GM21737 (cell line): ENCODE results near the gene CACNA2D3.

Experiments used
- ATAC-seq: cut with Tn5 transposase; IDR thresholded peaks from one replicate; pipeline ENCODE4 v1.9.1; 2021; ENCODE audit warnings: mild to moderate bottlenecking, moderate library complexity; ENCODE audit not compliant: unreplicated experiment

The CACNA2D3 gene

DNA sequence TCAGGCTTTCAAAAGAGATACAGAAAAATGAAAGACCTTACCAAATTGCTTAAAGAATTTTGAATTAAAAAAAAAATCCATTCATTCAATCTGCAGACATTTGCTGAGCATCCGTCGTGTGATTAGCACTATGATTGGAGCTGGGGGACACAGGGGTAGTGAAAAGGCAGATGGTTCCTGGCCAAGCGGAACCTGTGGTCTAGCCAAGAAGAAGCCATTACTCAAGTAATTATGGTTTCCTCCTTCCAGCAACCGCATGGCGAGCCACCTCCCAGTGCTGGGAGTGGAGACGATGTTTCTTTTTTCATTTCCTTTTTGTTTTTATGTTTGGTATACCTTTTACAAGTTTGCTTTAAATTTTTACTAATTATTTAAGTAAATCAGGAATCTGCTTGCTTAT is 140.2 kb downstream of the CACNA2D3 start:
- ATAC-seq: no peak

GRCh38 chr3:54262946-54263345 is 140.6 kb downstream of the CACNA2D3 start:
- ATAC-seq: no peak

GRCh38 chr3:54264050-54264449 is 141.7 kb downstream of the CACNA2D3 start:
- ATAC-seq: no peak

- no peak for ATAC-seq
Measured at GRCh38 chr3:54270816-54271526, 148.6 kb downstream of the CACNA2D3 start.

GRCh38 chr3:54273791-54274190 is 151.4 kb downstream of the CACNA2D3 start:
- ATAC-seq: no peak

GRCh38 chr3:54274607-54275006 is 152.3 kb downstream of the CACNA2D3 start:
- ATAC-seq: no peak

- no peak for ATAC-seq
Measured at GRCh38 chr3:54279005-54279583, 156.7 kb downstream of the CACNA2D3 start.

DNA sequence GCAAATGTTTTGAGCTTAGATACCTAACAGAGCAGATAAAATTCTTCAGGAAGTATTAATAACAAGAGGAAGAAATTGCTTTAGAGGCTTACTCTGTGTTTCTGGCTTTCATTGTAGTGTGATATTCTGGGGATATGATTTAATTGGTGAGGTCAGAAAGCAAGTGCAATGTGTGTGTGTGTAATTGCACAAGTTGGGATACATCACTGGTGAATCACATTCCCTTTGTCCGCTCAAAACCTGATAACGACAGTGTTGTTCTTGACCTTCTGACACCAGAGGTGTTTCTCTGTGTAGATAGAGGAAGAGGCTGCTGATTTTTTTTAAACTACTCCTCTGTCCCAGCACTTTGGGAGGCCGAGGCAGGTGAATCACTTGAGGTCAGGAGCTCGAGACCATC is 161.1 kb downstream of the CACNA2D3 start:
- ATAC-seq: no peak

GRCh38 chr3:54294214-54294613 is 171.9 kb downstream of the CACNA2D3 start:
- ATAC-seq: no peak

DNA sequence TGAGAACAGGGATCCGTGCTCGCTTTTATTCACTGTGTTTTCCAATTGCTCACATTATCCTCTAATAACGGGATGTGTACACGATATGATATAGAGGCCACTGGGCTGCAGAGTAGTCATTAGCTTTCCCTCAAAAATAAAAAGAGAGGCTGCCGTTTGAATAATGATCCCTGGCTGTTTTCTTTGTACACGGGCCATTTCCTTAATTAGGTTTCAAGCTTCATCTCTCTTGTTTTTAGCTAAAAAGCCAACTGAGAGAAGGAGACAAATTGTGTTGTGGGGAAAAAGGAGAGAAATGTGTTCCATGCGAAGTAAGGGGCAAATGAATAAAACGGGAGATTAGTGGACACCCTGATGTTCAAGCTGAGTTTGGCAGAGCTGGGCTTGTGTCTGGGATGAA is 174.2 kb downstream of the CACNA2D3 start:
- no peak for ATAC-seq

- no peak for ATAC-seq
Measured at GRCh38 chr3:54299169-54299935, 177.0 kb downstream of the CACNA2D3 start.

DNA sequence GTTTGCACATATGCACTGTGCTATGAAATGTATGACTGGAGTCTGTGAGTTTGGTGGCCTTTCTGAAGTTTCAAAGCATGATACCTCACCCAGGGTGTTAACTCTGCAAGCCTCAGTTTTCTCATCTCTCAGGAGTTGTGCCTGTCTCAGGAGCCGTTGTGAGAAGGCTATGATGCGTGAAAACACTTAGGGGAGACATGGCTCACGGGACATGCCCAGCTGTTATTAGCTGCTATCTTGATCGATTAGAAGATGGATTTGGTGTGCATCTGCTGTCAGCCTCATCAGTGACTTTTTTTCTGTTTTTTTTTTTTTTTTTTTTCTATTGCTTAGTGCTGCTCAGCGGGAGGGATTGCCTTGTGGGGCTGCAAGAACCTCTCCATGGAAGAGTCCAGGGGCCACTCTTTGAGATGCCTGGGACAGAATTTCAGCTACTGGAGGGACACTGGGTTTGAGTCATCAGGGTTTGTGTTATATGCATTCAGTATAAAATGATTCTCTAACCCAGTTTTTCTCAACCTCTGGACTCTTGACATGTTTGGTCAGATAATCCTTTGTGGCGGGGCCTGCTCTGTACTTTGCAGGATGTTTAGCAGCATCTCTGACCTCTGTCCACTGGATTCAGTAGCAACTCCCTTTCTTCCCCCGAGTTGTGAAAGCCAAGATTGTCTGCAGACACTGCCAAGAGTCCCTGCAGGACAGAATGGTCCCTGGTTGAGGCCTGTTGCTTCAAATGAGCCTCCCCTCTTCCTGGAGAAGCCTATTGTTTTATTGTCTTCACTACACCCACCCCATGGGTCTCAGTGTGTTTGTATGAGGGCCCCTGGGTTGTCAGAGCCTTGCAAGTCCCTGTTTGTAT is 181.4 kb downstream of the CACNA2D3 start:
- no peak for ATAC-seq

DNA sequence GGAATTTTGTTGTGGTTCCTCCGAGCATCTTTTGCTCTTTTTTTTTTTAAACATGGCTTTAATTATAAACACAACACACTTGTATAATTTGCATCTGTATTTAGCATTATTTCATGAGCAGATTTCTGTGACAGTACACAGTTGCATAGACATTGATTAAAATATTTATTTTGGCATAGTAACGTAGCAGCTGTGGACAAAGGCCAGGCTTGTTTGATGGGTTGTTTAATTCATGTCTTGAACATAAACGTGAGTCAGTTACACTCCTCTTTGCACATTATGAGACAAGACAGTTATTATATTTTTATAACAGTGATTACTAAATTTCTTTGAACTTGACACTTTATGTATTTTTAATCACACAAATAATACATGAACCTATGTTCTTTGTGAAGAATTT is 182.5 kb downstream of the CACNA2D3 start:
- ATAC-seq: no peak

DNA sequence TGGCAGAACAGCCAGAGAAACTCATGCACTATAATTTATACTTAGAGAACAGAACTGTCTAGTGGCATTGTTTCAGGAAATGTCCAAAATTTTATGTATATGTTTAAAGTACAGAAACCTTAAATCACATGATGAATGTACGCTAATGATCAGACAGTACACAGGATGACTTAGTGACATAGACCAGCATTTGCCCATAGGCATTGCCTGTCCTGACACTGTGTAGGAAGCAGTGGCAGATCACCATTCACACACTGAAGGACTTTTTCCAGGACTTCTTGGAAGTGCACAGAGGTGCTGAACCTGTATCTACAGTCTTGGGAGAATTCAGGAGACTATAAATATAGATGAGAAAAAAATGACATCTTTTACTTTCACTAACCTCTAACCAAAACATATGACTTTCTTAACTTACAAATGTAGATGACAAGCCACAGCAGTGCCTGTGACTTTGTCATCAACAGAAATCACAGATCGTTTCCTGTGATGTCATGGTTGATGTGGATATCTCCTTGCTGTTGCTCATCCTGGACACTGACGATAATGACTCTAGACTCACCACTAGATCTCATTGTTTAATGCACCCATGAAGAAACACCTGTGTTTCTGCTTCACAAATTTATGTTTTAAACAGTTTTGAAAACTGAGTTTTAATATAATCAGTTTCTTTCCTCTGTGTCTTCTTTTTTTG is 183.2 kb downstream of the CACNA2D3 start:
- ATAC-seq: no peak

DNA sequence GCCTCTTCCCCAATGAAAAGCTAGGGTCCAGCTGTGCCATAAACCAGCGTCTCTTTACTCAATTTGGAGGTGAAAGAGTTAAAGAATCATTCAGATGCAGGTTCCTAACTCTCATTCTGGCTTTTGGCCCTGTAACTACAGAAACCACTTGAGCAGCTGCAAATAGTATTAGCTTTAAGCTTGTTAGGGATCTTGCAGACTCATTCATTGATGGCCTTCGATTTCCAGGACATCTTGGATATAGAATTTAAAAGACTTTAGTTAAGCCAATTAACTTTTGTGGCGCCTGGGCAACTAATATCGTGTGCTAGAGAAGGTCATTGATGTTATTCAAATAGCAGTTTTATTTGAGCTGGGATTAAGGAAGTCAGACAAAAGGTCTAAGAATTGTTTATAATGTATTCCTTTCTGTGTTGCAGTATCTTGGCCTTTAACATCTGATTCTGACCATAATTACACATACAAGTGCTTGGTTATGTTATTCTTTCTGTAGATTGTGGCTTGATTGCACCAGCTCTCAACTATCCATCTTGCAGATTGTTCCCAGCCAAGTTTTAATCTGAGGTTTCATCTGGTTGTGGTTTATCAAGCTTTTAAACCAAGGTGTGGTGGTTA is 185.3 kb downstream of the CACNA2D3 start:
- ATAC-seq: no peak

DNA sequence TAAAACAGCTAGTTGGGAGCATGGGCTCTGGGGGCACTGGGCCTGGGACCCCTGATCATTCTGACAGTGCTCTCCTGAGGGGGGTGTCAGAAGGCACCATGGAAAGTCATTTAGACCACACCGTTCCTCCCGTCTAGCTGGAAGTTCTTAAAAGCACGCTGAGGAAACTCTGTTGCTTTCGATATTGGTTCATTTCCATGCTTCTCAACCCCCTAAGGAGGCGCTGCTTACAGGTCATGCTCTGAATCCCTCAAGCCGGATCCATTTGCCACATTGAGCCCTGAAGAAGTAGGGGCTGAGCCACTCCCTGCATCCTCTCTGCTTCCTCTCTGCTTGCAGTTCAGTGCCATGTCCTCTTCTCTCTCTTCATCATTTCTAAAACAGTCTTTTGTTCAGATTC is 187.2 kb downstream of the CACNA2D3 start:
- no peak for ATAC-seq

- no peak for ATAC-seq
Measured at GRCh38 chr3:54311211-54311747, 188.9 kb downstream of the CACNA2D3 start.

- no peak for ATAC-seq
Measured at GRCh38 chr3:54312156-54312899, 190.0 kb downstream of the CACNA2D3 start.

GRCh38 chr3:54313418-54313817 is 191.1 kb downstream of the CACNA2D3 start:
- no peak for ATAC-seq
